NCI-H2171 treated with DMSO at 0.1 percent for 48 hours (cell line): ENCODE results near the gene LRRC45.
A peak's percentile ranks its signal among the peaks of the same experiment; 100 is the strongest.

Experiments
- DNase-seq: peaks from one replicate; lab custom pipeline; 2025; lab: John Stamatoyannopoulos, UW

Gene LRRC45

DNA sequence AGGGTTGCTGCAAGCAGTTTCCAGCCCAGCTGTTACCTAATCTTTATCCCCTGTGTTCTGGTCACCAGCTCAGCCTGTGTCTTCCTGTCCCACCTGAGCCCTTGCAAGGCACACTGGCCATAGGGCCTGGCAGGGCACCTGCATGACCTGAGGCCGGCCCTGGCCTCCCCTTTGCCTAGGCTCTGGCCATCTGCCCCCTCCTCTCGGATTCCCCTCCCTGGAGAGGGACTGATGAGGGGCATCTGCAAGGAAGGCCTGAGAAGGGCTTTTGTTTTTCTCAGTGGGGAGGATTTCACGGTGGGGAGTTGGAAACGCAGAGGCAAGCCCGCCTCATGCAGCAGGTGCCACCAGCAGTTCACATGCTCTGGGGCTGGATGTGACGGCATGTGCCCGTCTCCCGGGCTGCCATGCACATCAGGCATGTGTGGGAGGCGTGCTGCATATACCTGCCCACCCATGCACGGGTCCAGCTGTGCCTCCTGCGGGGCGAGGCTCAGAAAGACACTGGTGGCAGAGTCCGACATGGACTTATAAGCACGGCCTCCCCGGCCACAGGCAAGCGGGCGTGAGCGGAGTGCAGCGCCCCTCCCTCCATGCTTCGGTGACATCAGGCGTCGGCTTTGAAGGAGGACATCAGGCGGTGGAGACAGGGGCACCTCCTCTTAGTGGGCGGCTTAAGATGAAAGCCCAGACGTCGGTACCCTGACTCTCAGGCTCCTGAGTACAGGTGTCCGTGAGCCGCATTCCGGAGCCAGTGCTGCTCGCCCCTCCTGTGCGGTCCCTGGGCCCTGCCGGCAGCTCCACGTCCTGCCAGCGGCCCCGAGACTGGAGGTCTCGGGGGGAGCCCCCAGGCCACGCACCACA is 29.1 kb upstream of the LRRC45 start:
- no peak for DNase-seq

DNA sequence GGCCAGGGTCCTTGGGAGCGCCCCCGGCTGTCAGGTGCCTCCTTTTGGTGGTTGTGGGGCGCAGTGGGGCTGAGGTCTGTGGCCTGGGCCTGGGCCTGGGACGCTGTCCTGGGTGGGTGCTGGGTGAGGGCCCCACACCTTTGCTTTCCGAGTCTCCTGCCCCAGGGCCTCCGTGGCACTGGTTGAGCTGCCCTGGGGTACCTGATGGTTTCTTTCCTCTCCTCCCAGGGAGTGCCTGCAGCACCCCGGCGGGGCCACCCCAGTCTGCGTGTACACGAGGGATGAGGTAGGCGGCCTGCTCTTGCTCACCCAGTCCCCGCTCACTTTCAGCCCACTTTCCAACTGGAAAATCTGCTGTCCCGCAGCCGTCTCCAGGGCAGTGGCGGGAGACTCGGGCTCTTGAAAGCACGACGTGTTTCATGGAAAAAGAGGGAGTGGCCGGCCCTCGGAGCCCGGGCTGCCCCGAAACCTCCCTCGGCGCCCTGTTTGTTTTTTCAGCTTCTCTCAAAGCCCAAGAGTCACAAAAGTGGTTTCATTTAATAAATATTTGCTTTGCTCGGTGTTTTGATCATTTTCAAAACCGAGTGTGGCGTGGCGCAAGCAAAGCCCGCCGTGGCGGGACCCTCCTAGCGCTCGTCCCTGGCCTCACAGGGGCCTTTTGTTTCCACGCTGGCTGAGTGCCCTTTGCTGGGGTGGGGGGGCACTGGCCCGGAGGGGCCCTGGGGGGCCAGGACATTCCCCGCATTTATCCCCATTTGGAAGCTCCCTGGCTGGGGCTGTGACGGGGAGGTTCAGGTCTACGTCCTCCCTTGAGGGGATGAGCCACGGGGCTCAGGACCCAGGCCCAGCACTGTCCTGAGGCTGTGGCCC is 28.3 kb upstream of the LRRC45 start:
- DNase-seq, result no peak

DNA sequence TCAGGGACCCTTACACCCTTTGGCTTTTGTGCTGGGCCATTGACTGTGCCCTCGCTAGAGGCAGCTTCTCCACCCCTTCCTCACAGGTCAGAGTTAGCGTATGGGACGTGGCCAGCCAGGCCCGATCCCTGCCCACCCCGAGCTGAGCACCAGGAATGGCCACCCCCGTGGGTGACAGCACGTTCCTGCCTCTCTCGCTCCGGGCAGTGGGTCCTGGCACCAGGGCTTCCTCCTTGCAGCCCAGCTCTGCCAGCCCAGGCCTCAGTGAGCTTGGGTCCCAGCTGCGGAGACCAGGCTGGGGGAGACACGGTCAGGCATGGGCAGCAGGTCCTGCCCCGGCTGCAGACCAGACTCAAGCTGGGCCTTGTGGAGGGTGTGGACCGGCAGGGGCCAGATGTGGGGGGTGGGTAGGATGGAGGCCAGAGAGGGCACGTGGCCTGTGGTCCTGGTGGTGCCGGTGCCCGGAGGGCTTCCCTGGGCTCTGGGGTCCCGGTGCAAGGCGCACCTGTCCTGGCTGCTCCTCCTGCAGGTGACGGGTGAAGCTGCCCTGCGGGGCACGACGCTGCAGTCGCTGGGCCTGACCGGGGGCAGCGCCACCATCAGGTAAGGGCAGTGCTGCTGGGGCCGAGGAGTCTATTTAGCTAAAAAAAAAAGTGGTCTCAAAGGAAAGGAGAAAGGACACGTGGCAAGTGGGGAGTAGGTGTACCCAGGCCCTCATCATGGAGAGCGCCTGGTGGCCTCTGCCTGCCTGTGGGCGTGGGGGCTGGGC is 27.5 kb upstream of the LRRC45 start:
- DNase-seq, result no peak

DNA sequence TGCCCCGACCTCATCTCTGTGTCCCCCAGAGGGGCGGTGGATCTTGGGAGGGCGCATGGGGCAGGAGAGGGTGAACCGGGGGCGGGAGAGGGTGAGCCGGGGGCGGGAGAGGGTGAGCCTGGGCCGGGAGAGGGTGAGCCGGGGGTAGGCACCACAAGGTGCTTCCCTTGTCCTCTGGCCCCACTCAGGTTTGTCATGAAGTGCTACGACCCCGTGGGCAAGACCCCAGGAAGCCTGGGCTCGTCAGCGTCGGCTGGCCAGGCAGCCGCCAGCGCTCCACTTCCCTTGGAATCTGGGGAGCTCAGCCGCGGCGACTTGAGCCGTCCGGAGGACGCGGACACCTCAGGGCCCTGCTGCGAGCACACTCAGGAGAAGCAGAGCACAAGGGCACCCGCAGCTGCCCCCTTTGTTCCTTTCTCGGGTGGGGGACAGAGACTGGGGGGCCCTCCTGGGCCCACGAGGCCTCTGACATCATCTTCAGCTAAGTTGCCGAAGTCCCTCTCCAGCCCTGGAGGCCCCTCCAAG is 26.8 kb upstream of the LRRC45 start:
- no peak for DNase-seq

DNA sequence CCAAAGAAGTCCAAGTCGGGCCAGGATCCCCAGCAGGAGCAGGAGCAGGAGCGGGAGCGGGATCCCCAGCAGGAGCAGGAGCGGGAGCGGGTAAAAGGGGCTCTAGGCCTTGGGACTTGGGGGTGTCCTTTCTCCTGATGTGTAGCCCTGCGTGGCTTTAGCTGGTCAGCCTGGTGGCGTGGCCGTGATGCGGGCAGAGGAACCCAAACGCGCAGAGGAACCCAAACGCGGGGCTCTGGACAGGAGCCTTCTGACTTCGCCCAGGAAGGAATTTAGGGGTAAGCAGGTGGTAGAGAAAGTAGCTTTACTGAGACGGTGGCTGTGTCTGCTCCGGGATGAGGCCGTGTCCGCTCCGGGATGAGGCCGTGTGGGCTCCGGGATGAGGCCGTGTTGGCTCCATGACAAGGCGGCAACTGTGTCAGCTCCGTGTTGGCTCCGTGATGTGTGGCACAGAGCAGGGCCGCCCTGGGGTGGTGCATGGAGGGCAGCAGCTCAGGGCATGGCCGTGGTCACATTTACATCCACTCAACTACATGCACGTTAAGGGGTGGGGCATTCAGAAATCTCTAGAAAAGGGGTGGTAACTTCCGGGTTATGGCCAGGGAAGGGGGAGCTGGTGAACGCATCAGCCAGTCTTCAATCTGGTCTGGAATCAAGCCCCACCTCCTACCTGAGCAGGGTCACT is 26.2 kb upstream of the LRRC45 start:
- DNase-seq, result no peak

DNA sequence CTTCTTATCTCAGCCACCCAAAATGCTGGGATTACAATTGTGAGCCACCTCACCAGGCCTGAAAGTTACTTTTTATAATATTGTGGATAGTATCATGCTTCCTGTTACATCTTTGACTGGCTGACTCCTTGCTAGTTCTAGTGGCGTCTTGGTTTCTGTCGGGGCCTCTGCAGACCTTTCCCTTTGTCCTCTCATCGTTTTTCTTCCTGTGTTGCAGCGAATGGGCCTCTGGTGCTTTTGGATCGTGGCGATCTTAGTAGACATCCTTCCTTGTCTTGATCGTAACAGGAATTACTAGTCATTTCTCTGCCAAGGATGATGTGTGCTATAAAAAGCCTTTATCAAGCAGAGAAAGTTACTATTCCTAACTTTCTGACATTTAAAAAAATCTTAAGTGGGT is 24.9 kb upstream of the LRRC45 start:
- DNase-seq, result no peak

DNA sequence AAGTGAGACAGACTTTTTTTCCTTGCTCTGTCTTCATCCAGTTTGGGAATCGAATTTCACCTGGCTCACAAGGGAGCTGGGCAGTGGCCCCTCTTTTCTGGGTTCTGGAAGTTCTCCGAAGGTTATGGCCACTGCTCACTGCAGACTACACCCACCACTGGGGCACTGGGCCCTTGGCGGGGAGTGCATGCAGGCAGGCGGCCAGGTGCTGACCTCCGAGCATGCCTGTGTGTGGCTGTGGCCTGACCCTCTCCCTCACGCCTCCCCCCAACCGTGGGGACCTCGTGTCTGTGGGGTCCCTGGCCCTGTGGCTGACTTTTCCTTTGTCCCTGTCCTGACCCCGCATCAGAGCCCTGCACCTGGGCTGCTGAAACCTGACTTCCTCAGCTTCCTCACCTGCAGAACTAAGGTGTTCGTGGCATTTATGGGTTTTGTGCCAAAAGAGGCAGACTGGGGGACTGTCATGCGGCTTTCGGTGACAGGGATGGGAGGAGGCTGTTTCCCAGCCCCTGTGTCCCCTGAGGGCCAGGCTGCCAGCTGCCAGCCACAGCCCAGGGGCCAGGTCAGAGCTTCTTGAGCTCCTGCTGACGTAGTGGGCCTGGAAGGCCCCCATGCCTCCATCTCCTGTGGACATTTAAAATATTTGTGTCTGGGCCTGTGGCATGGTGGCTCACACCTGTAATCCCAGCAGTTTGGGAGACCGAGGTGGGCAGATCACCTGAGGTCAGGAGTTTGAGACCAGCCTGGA is 24.2 kb upstream of the LRRC45 start:
- peak; percentile 62 for DNase-seq

DNA sequence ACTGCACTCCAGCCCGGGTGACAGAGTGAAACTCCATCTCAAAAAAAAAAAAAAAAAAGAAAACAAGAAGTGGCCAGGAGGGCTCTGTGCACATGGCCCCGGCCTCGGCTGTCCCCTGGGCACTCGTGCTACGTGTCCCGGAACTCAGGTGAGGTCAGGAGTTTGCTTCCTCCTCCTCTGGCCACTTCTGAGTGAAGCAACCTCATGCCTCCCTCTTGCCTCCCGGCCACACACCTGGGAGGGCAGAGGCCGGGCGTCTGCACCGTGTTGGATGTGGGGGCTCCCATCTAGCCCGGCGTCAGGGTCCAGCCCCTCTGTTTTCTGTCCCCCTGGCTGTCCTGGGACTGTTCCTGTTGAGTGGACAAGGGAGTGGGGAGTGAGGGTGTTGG is 23.5 kb upstream of the LRRC45 start:
- no peak for DNase-seq

DNA sequence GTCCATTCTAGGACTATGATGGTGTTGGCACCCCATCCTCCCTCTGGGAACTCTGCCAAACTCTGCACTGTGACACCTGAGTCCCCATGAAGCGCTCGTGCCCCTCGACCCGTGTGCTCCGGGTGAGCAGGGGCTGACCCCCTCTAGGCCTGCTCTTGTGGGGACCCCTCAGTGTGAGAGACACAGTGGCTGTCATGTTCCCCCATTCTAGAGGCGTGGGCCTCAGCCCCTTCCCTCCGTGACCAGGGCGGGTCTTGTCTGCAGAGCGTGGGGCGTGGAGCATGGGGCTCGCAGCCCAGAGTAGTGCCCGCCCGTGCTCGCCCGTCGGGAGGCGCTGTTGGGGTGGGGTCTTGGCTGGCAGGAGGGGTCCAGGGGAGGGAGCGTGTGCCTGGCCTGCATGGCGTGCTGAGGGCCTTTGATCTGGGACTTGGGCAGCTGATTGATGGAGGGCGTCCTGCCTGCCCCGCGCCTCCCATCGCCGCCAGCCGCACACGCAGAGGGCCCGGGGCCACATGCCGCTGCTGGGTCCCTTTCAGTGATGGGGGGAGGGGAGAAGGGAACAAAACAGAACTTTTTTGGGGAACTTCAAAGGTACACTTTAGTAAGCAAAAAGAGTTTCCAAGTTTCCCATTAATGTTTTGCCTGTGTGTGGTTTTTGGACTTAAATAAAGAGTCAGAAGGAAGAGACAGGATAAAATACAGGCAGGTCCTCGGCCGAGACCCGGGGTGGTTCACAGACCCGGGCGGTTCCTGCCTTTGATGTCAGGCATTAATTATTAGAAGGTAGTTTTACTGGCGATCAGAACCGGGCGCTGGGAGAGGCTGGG is 22.9 kb upstream of the LRRC45 start:
- no peak for DNase-seq

DNA sequence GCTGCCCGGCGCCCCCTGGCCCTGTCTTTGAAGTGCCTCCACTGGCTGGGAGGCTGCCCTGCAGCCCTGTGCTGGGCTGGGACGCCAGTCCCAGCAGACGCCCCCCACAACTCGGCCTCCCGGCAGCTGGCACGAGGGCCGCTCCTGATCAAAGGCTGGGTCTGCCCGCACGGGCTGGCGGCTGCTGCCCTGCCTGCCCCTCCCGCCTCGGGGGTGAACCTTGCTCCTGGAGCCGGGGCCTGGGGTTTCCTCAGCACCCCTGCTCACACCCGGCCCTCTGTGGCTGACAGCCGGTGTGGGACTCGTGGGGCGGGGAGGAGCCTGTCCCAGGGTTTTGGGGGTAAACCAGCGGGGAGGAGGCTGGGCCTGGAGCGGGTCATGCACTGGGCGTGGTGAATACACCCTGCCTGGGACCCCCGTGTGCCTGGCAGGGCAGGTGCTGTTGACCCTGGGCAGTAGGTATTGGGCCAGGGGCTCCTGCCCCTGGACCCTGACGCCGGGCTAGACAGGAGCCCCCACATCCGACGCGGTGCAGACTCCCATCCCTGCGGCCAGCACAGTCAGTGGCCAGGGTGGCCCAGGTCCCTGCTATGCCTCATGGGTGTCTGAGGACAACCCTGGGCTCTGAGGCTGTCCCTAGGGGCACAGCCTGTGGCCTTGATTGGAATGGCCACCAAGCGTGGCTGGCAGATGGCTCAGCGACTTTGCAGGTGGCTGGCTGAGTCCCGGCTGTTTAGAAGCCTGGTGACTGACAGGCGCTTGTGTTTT is 22.1 kb upstream of the LRRC45 start:
- DNase-seq, result peak; percentile 74

DNA sequence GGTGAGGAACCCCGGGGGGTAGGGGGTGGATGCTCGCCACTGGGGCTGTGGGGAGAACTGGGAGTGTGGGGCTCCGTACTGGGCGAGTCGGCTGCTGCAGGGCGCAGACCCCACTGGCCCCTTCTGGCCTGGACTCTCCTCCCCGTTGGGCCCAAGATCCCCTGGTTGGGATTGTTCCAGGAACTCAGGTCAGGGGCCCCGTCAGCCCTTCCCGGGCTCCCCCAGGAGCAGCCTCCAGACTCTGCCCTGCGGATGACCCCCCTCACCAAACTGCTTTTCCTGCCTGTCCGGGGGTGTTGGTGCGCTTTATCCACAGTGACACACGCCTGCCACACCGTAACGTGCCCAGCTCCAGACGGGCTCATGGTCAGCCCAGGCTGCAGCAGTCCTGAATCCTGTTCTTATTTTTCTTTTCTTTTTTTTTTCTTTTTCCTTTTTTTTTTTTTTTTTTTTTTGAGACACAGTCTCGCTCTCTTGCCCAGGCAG is 21.5 kb upstream of the LRRC45 start:
- peak; percentile 50 for DNase-seq

DNA sequence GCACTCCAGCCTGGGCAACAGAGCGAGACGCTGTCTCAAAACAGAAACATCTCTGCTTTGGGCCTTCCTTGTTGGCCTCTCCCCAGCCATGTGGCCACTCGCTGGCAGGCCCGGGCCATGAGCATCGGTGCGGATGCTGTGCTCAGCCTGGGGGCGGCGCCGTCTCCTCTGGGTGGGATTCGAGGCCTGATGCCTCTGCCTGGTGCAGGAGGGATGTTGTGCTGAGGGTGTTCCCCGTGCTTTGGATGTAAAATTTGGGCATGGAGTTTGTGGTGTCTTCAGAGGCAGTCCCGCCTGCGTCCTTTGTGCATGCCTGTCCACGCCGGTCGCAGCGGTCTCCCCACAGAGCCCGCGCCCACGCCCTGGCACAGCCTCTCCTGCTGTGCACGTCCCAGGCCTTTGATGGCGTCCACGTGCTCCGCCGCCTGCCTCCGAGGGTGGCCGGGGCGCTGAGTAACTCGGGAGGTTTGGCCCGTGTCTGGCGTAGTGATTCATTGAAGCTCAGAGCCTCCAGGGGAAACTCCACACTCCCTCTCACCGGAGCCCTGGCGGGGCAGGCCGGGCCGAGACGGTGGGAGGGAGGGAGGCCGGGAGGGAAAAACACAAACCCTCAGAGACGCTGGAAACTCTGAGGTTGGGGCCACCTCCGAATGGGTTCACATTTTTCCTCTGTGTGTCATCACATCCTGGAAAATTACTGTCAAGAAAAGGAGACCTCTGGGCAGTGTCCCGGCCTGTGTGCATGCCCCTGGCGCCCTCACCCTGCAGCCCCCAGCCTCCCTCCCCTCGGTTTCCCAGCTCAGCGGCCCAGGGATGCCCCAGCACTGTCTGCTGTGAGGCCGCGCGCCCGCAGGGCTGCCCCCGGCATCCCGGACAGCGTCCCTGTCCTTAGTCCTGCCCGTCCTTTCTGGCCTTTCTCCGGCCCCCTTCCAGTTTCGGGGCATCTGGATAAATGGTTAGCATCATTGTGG is 19.4 kb upstream of the LRRC45 start:
- no peak for DNase-seq

DNA sequence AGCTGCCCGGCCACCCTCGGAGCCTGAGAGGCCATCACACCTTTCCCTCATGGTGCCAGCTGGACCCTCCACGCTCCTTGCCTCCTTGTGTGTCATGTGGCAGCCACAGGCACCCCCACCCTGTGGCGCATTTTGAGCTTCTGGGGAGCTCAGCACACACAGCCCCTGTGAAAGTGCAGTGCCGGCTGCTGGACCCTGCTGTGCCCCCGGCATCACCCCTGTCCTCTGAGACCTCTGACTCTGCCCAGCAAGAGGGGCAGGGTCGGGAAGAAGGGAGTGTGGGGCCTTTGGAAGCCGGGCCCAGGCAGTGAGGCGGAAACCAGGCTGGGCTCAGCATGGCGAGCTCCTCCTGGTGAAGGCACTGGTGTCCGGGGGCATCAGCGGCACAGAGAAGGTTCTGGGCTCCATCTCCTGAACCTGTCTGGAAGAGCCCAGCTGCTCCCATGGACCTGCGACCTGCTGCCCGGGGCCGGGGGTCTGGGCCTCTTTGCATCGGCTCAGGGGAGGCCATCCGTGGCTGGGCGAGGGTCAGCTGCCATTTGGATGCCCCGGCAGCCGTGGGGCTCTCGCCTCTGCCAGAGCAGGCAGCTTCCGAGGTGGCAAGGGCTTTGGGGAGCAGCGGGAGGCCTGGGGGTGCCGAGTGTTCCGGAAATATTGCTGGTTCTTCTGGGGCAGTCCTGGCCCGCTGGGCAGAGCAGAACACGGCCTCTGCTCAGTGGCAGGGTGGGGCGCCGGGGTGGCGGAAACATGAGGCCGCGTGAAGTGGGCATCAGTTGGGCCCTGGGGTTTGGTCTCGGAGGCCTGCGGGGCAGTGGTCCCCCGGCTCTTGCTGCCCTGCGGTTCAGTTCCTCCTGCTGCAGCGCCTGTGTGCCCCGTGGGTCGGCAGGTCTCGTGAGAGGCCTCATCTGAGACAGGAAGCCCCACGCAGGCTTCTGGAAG is 18.3 kb upstream of the LRRC45 start:
- DNase-seq, result no peak

DNA sequence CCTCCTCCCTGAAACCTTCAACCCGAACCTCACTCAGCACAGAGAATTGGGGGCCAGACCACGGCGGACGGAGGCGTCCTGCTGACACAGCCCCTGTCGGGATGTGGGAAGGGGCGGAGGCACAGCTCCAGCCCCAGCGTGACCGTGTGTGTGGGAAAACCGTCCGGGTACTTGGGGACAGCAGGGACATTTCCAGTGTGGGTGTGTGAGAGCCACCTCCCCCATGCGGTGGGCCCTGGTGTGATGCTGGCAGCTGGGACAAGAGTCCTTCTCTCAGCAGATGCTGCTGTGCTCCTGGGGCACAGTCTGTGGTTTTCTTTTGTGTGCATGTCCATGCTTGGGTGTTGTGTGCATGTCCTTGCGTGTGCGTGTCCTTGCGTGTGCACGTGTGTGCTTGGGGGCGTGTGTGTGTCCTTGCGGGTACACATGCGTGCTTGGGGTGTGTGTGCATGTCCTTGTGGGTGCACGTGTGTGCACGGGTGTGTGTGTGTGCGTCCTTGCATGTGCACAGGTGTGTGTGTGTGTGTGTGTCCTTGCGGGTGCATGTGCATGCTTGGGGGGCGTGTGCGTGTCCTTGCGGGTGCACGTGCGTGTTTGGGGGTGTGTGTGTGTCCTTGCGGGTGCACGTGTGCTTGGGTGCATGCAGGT is 17.3 kb upstream of the LRRC45 start:
- DNase-seq, result no peak

DNA sequence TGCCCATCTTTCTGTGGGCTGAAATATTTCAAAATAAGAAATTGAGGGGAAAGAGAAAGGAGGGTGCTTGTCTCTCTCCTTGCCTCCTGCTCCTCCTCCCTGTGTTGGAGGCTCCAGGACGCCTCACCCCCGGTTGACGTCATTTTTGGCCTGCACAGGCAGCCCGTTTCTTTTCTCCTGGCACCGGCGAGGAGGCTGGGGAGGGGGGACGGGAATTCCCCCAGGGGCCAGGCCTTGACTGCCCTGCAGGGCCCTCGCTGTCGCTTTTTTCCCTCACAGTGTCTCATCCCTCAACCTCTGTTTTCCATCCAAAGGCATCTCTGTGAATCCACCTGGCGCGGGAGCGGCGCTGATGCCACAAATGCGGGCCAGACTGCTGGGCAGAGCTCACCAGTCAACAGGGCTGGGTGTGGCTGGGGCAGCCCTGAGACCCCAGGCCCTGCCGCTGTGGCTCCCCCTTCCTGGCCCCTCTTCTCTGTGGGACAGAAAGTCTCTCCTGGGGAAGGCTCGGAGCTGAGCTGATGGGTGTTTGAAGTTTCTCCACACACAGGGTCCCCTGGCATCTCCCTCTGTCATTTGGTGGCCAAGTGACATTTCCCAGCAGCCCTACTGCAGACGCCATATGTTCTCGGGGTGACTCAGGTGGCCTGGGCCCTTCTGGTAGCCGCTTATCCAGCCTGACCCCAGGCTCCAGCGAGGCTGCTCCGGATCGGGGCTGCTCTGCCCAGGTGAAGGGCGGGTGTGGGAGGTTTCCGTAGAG is 16.5 kb upstream of the LRRC45 start:
- DNase-seq, result no peak

DNA sequence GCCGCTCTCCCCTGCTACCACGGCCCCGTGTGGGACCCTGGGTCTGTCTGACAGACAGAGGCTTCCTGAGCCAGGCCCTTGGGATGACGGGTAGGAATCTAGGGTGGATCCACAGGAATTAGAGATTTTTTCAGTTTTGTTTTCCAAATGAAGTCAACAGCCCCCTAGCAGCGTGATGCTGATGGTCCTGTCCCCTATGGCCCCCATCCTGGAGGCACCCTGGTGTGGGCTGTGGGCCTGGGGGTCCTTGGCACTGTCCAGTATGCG is 15.9 kb upstream of the LRRC45 start:
- no peak for DNase-seq
